ENCODE data around the gene GPR55. TPM values are rescaled to one million over a fixed set of nuclear protein-coding genes. Genes with fewer than 3 reads are reported as not detected.

GPR55 gene
- total and polyA plus RNA-seq, 5 donors from 2014 or later = 1.6 to 24.4 (median 4.5) TPM

DNA sequence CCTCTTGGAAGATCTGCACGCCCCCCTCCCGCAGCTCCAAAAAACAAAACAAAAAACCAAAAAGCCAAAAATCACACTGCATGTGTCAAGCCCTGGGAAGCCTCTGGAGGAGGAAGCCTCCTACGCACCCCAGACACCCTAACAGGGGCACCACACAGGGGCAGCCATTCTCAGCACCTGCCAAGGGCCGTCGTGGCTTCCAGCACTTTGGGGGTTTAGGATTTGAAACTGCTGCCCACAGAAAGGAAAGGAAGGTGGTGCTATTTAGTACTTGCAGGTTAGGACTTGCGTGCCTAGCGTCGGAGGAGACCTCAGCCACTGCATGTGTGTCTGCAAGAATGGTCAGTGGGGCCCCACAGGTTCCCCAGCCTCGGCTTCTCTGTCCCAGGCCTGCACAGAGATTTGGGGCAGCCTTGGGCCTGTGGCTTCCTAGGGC, 419 bp upstream of the GPR55 start:
- peaks cover 7% of the 10 kb centered on the region for H3K27me3 Mint-ChIP-seq
- H3K27ac Mint-ChIP-seq = peak overlapping the region; percentile 56 to 93 (median 87)
- Histone ChIP-seq H3K27ac (ENCODE audit: insufficient read depth, low read length, poor library complexity, severe bottlenecking) (peak overlapping the region; percentile 65), H3K9me3 (ENCODE audit: control insufficient read depth in 2 of 2, low read length in 2 of 2) (no peaks in the 10 kb centered on the region), H3K4me3 (ENCODE audit: low read depth, low read length) (peak overlapping the region; percentile 68), H3K4me1 (ENCODE audit: control insufficient read depth, insufficient read depth, low read length, poor library complexity, severe bottlenecking) (peaks cover 29% of the 10 kb centered on the region), H3K27me3 (ENCODE audit: control insufficient read depth, insufficient read depth, low read length) (no peaks in the 10 kb centered on the region), H3K36me3 (ENCODE audit: control insufficient read depth, insufficient read depth, low read length) (no peaks in the 10 kb centered on the region)
- DNase-seq (peak in 1 of 3 donors; percentile 39), ATAC-seq (ENCODE audit: low read depth in 2 of 2) (no peak)
- H3K4me3 Mint-ChIP-seq = peak overlapping the region; percentile 85 to 96 (median 91)
- peaks cover 0 to 49% (median 29%) of the 10 kb centered on the region in 4 donors for H3K4me1 Mint-ChIP-seq
- no peaks in the 10 kb centered on the region for H3K9me3 Mint-ChIP-seq
- H3K36me3 Mint-ChIP-seq = no peaks in the 10 kb centered on the region

DNA sequence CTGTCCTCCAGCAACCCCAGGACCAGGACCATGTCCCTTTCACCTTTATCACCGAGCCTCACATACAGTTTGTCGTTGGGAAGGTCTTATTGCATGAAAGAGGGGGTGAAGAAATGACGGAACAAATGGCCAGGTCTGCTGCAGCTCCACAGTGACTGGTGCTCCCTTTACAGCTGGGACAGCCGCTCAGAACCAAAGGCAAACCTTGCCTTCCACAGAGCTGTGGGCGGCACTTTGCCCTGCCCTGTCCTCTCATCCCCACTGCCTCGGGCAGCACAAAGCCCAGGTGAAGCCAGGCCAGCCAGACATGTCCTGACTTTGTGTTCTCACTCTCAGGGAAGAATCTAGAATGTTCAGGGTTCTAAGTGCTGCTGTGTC, 961 bp downstream of the GPR55 start:
- Histone ChIP-seq H3K27me3 (ENCODE audit: control insufficient read depth, insufficient read depth, low read length) (peaks cover 2% of the 10 kb centered on the region), H3K4me1 (ENCODE audit: control insufficient read depth, insufficient read depth, low read length, poor library complexity, severe bottlenecking) (peaks cover 29% of the 10 kb centered on the region), H3K9me3 (ENCODE audit: control insufficient read depth in 2 of 2, low read length in 2 of 2) (no peaks in the 10 kb centered on the region), H3K27ac (ENCODE audit: insufficient read depth, low read length, poor library complexity, severe bottlenecking) (peak overlapping the region; percentile 65), H3K36me3 (ENCODE audit: control insufficient read depth, insufficient read depth, low read length) (no peaks in the 10 kb centered on the region), H3K4me3 (ENCODE audit: low read depth, low read length) (peak overlapping the region; percentile 68)
- Mint-ChIP-seq H3K27ac (peak overlapping the region; percentile 87 to 93 (median 92)), H3K4me3 (peak overlapping the region; percentile 85 to 96 (median 91)), H3K4me1 (peaks cover 0 to 62% (median 37%) of the 10 kb centered on the region in 4 donors), H3K36me3 (no peaks in the 10 kb centered on the region), H3K27me3 (peaks cover 9% of the 10 kb centered on the region), H3K9me3 (no peaks in the 10 kb centered on the region)
- ATAC-seq (ENCODE audit: low read depth in 2 of 2) = no peak
- DNase-seq = no peak

DNA sequence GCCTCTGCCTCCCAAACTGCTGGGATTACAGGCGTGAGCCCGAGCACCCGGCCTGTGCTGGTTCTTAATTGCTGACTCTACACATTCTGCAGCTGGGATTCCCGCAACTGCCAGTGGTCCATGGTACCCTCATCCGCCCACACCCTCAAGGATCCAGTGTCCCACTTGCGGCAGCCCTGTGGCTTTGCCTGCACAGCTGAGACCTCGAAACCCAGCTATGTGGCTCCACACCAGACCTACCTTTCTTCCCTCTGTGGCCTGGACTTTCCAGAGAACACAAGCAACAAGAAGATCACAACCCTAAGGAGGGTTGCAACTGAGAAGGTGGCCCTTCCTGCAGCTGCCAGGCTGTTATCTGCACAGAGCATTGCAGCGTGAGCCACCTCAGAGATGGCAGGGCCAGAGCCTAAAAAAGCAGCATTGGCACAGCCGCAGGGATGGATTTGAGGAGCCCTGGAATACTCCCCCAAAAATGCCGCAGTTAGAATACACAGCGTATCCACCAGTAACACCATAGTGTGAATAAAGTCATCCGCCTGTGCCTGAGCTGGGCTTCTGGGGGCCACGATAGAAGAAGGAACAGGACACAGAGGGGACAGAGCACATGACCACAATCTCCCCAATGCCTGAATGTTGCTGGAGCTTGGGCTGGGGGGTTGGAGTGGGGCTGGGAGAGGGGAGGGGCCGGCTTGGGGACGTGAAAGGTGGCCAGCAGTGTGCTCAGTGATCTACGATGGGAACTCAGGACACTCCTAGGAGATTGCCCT, 1.9 kb downstream of the GPR55 start:
- Histone ChIP-seq H3K27me3 (ENCODE audit: control insufficient read depth, insufficient read depth, low read length) (peaks cover 2% of the 10 kb centered on the region), H3K27ac (ENCODE audit: insufficient read depth, low read length, poor library complexity, severe bottlenecking) (peak overlapping the region; percentile 65), H3K36me3 (ENCODE audit: control insufficient read depth, insufficient read depth, low read length) (no peaks in the 10 kb centered on the region), H3K9me3 (ENCODE audit: control insufficient read depth in 2 of 2, low read length in 2 of 2) (no peaks in the 10 kb centered on the region), H3K4me1 (ENCODE audit: control insufficient read depth, insufficient read depth, low read length, poor library complexity, severe bottlenecking) (peaks cover 34% of the 10 kb centered on the region), H3K4me3 (ENCODE audit: low read depth, low read length) (peak overlapping the region; percentile 68)
- Mint-ChIP-seq H3K27me3 (peaks cover 14% of the 10 kb centered on the region), H3K4me3 (peak overlapping the region; percentile 85 to 96 (median 91)), H3K4me1 (peaks cover under 1 to 71% (median 44%) of the 10 kb centered on the region in 4 donors), H3K27ac (peak overlapping the region in 2 of 3 donors; percentile 72 to 85), H3K36me3 (no peaks in the 10 kb centered on the region), H3K9me3 (no peaks in the 10 kb centered on the region)
- DNase-seq (no peak), ATAC-seq (ENCODE audit: low read depth in 2 of 2) (no peak)

DNA sequence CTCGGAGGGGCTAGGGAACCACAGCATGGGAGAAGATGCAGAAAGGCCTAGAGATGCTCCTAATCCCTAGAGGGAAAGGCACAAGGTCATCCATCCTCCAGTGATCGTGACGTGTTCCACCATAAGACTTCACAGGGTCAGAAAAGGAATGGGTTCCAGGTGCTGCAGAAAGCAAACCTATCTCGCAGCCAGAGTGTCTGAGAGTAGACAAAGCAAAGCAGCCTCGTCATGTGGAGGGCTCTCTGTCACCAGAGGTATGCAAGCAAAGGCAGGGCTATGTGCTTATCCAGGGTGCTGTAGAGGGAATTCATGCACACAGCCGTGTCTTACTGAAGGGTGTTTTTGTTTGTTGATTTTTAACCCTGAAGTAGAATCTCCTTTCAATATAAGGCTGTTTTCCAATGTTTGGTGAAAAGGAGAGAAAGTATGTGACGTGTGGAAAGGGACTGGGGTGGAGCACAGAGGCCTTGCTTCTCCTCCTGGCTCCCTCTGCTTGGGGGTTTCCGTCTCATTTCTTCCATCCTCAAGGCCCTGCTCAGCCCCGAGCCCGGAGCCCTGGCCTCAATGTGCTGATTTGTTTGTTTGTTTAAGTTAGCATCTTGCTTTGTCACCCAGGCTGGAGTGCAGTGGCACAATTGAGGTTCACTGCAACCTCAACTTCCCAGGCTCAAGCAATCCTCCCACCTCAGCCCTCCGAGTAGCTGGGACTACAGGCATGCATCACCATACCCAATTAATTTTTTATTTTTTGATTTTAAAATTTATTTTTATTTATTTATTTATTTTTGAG, 3.0 kb downstream of the GPR55 start:
- H3K27me3 Mint-ChIP-seq = peaks cover 17% of the 10 kb centered on the region
- DNase-seq (no peak), ATAC-seq (ENCODE audit: low read depth in 2 of 2) (no peak)
- peaks cover 36% of the 10 kb centered on the region for H3K4me1 ChIP-seq (ENCODE audit: control insufficient read depth, insufficient read depth, low read length, poor library complexity, severe bottlenecking)
- H3K9me3 ChIP-seq (ENCODE audit: control insufficient read depth in 2 of 2, low read length in 2 of 2) = no peaks in the 10 kb centered on the region
- H3K9me3 Mint-ChIP-seq = no peaks in the 10 kb centered on the region
- H3K4me1 Mint-ChIP-seq = peaks cover 4 to 73% (median 48%) of the 10 kb centered on the region in 4 donors
- H3K4me3 Mint-ChIP-seq = peak overlapping the region; percentile 55 to 85 (median 77)
- peak overlapping the region; percentile 78 for H3K4me3 ChIP-seq (ENCODE audit: low read depth, low read length)
- no peaks in the 10 kb centered on the region for H3K36me3 Mint-ChIP-seq
- peak overlapping the region; percentile 21 for H3K27ac ChIP-seq (ENCODE audit: insufficient read depth, low read length, poor library complexity, severe bottlenecking)
- peak overlapping the region in 2 of 3 donors; percentile 85 to 90 for H3K27ac Mint-ChIP-seq
- H3K27me3 ChIP-seq (ENCODE audit: control insufficient read depth, insufficient read depth, low read length) = peaks cover 2% of the 10 kb centered on the region
- H3K36me3 ChIP-seq (ENCODE audit: control insufficient read depth, insufficient read depth, low read length) = no peaks in the 10 kb centered on the region

GRCh38 chr2:230920167-230920566, 4.9 kb downstream of the GPR55 start:
- H3K36me3 Mint-ChIP-seq = peaks cover 5% of the 10 kb centered on the region
- no peaks in the 10 kb centered on the region for H3K9me3 Mint-ChIP-seq
- peak in 1 of 3 donors; percentile 49 for DNase-seq
- H3K4me3 Mint-ChIP-seq = peak overlapping the region; percentile 55 to 78 (median 68)
- H3K27ac Mint-ChIP-seq = peak overlapping the region in 2 of 3 donors; percentile 37 to 75
- no peak for ATAC-seq (ENCODE audit: low read depth in 2 of 2)
- Histone ChIP-seq H3K4me1 (ENCODE audit: control insufficient read depth, insufficient read depth, low read length, poor library complexity, severe bottlenecking) (peaks cover 28% of the 10 kb centered on the region), H3K27me3 (ENCODE audit: control insufficient read depth, insufficient read depth, low read length) (peaks cover 2% of the 10 kb centered on the region), H3K4me3 (ENCODE audit: low read depth, low read length) (peak overlapping the region; percentile 78), H3K27ac (ENCODE audit: insufficient read depth, low read length, poor library complexity, severe bottlenecking) (peak overlapping the region; percentile 66), H3K36me3 (ENCODE audit: control insufficient read depth, insufficient read depth, low read length) (no peaks in the 10 kb centered on the region), H3K9me3 (ENCODE audit: control insufficient read depth in 2 of 2, low read length in 2 of 2) (no peaks in the 10 kb centered on the region)
- peaks cover 17% of the 10 kb centered on the region for H3K27me3 Mint-ChIP-seq
- peaks cover 4 to 81% (median 51%) of the 10 kb centered on the region in 4 donors for H3K4me1 Mint-ChIP-seq

- H3K36me3 ChIP-seq (ENCODE audit: control insufficient read depth, insufficient read depth, low read length) = no peaks in the 10 kb centered on the region
- no peaks in the 10 kb centered on the region for H3K9me3 ChIP-seq (ENCODE audit: control insufficient read depth in 2 of 2, low read length in 2 of 2)
- Mint-ChIP-seq H3K27me3 (peaks cover 17% of the 10 kb centered on the region), H3K4me1 (peaks cover 4 to 80% (median 47%) of the 10 kb centered on the region in 4 donors), H3K36me3 (peaks cover 7% of the 10 kb centered on the region), H3K27ac (peak overlapping the region in 2 of 3 donors; percentile 75), H3K4me3 (peak overlapping the region in 3 of 4 donors; percentile 50 to 78 (median 59)), H3K9me3 (no peaks in the 10 kb centered on the region)
- ATAC-seq (ENCODE audit: low read depth in 2 of 2) (peak; percentile 9 to 20), DNase-seq (no peak)
- peak overlapping the region; percentile 58 for H3K4me3 ChIP-seq (ENCODE audit: low read depth, low read length)
- peaks cover 23% of the 10 kb centered on the region for H3K4me1 ChIP-seq (ENCODE audit: control insufficient read depth, insufficient read depth, low read length, poor library complexity, severe bottlenecking)
- H3K27me3 ChIP-seq (ENCODE audit: control insufficient read depth, insufficient read depth, low read length) = peaks cover 2% of the 10 kb centered on the region
- H3K27ac ChIP-seq (ENCODE audit: insufficient read depth, low read length, poor library complexity, severe bottlenecking) = peak overlapping the region; percentile 66
Measured at GRCh38 chr2:230919681-230920080, 5.4 kb downstream of the GPR55 start.

- H3K36me3 Mint-ChIP-seq = peaks cover 8% of the 10 kb centered on the region
- ATAC-seq (ENCODE audit: low read depth in 2 of 2) = peak; percentile 64 to 72
Measured at GRCh38 chr2:230919240-230919639, 5.8 kb downstream of the GPR55 start.

More at GRCh38 chr2:230919240-230919639, 5.8 kb downstream of the GPR55 start:
- H3K4me3 ChIP-seq (ENCODE audit: low read depth, low read length) = peak overlapping the region; percentile 58
- H3K27ac ChIP-seq (ENCODE audit: insufficient read depth, low read length, poor library complexity, severe bottlenecking) = peak overlapping the region; percentile 56
- H3K4me3 Mint-ChIP-seq = peak overlapping the region; percentile 54 to 70 (median 62)
- H3K36me3 ChIP-seq (ENCODE audit: control insufficient read depth, insufficient read depth, low read length) = no peaks in the 10 kb centered on the region
- DNase-seq = peak in 2 of 3 donors; percentile 31 to 75
- peak overlapping the region; percentile 48 to 68 (median 67) for H3K27ac Mint-ChIP-seq
- peaks cover 2% of the 10 kb centered on the region for H3K27me3 ChIP-seq (ENCODE audit: control insufficient read depth, insufficient read depth, low read length)
- peaks cover 17% of the 10 kb centered on the region for H3K27me3 Mint-ChIP-seq
- H3K4me1 Mint-ChIP-seq = peaks cover 4 to 78% (median 43%) of the 10 kb centered on the region in 4 donors
- H3K9me3 ChIP-seq (ENCODE audit: control insufficient read depth in 2 of 2, low read length in 2 of 2) = no peaks in the 10 kb centered on the region
- H3K9me3 Mint-ChIP-seq = no peaks in the 10 kb centered on the region
- peaks cover 19% of the 10 kb centered on the region for H3K4me1 ChIP-seq (ENCODE audit: control insufficient read depth, insufficient read depth, low read length, poor library complexity, severe bottlenecking)

Data from CD4-positive, CD25-positive, alpha-beta regulatory T cell (primary cell).